Endothelial cell (in vitro differentiated cells): ENCODE measurements around the gene PBRM1. TPM values are rescaled to one million over a fixed set of nuclear protein-coding genes. Genes with fewer than 3 reads are reported as not detected.

Experiments used
- DNase-seq: peaks from one replicate; pipeline ENCODE4 v3.0.0; 2021; ENCODE audit warnings: low spot score
- H3K27ac Mint-ChIP-seq: one replicate; pipeline ENCODE4 v1.8.0; 2021; ENCODE audit warnings: mixed read lengths, inconsistent platforms; ENCODE audit not compliant: unreplicated experiment
- H3K27me3 Mint-ChIP-seq: one replicate; pipeline ENCODE4 v1.8.0; 2021; ENCODE audit warnings: mild to moderate bottlenecking, moderate library complexity, mixed read lengths, inconsistent platforms; ENCODE audit not compliant: unreplicated experiment
- H3K36me3 Mint-ChIP-seq: one replicate; pipeline ENCODE4 v1.8.0; 2021; ENCODE audit warnings: mild to moderate bottlenecking, low read depth, mixed read lengths, inconsistent platforms; ENCODE audit not compliant: unreplicated experiment
- H3K4me1 Mint-ChIP-seq: one replicate; pipeline ENCODE4 v1.8.0; 2021; ENCODE audit warnings: mild to moderate bottlenecking, mixed read lengths, inconsistent platforms; ENCODE audit not compliant: unreplicated experiment
- H3K4me3 Mint-ChIP-seq: one replicate; pipeline ENCODE4 v1.8.0; 2021; ENCODE audit warnings: mild to moderate bottlenecking, mixed read lengths, inconsistent platforms; ENCODE audit not compliant: unreplicated experiment
- H3K9me3 Mint-ChIP-seq: one replicate; pipeline ENCODE4 v1.8.0; 2021; ENCODE audit warnings: mixed read lengths, inconsistent platforms; ENCODE audit not compliant: unreplicated experiment
- total RNA-seq: library from RNA; stranded (reverse); fragmentation: NEBNext Ultra II Directional; extraction: Animal tissue kit (Norgen Biotek cat#: 25700); gene quantifications from one replicate; pipeline ENCODE4 v1.2.1, GENCODE V29; 2021; ENCODE audit not compliant: unreplicated experiment
- TF ChIP-seq, protein P1 (sequence below): fragments of 200-600 bp; sonication (generic); IDR thresholded peaks from one replicate; pipeline ENCODE4 v1.5.0; 2021; ENCODE audit warnings: antibody characterized with exemption; ENCODE audit not compliant: unreplicated experiment

The PBRM1 gene
- total RNA-seq, 1 donor from 2014 or later: 68.7 TPM

GRCh38 chr3:52600258-52600657, 85.5 kb downstream of the PBRM1 start:
- TF ChIP-seq, protein P1, sequence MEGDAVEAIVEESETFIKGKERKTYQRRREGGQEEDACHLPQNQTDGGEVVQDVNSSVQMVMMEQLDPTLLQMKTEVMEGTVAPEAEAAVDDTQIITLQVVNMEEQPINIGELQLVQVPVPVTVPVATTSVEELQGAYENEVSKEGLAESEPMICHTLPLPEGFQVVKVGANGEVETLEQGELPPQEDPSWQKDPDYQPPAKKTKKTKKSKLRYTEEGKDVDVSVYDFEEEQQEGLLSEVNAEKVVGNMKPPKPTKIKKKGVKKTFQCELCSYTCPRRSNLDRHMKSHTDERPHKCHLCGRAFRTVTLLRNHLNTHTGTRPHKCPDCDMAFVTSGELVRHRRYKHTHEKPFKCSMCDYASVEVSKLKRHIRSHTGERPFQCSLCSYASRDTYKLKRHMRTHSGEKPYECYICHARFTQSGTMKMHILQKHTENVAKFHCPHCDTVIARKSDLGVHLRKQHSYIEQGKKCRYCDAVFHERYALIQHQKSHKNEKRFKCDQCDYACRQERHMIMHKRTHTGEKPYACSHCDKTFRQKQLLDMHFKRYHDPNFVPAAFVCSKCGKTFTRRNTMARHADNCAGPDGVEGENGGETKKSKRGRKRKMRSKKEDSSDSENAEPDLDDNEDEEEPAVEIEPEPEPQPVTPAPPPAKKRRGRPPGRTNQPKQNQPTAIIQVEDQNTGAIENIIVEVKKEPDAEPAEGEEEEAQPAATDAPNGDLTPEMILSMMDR: no peak
- Mint-ChIP-seq H3K9me3 (no peaks in the 10 kb centered on the region), H3K27me3 (no peaks in the 10 kb centered on the region), H3K4me1 (no peaks in the 10 kb centered on the region), H3K4me3 (no peak overlapping the region), H3K36me3 (peaks cover 35% of the 10 kb centered on the region), H3K27ac (no peak overlapping the region)
- DNase-seq: no peak

- Mint-ChIP-seq H3K4me3 (no peak overlapping the region), H3K36me3 (peaks cover 25% of the 10 kb centered on the region), H3K27ac (no peak overlapping the region), H3K27me3 (no peaks in the 10 kb centered on the region), H3K4me1 (no peaks in the 10 kb centered on the region), H3K9me3 (no peaks in the 10 kb centered on the region)
- no peak for DNase-seq
- TF ChIP-seq, protein P1: no peak
Measured at GRCh38 chr3:52596658-52597265, 89.0 kb downstream of the PBRM1 start.

DNA sequence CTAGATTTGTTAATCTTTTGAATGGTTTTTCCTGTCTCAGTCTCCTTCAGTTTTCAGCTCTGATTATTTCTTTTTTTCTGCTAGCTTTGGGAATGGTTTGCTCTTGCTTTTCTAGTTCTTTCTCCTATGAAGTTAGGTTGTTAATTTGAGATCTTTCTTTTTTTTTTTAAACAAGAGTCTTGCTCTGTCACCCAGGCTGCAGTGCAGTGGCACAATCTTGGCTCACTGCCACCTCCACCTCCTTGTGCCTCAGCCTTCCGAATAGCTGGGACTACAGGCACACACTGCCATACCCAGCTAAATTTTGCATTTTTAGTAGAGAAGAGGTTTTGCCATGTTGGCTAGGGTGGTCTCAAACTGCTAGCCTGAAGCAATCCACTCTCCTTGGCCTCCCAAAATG, 92.6 kb downstream of the PBRM1 start:
- H3K9me3 Mint-ChIP-seq: no peaks in the 10 kb centered on the region
- H3K36me3 Mint-ChIP-seq: peaks cover 28% of the 10 kb centered on the region
- no peaks in the 10 kb centered on the region for H3K4me1 Mint-ChIP-seq
- H3K27me3 Mint-ChIP-seq: no peaks in the 10 kb centered on the region
- TF ChIP-seq, protein P1: no peak
- no peak overlapping the region for H3K4me3 Mint-ChIP-seq
- H3K27ac Mint-ChIP-seq: no peak overlapping the region
- DNase-seq: no peak

DNA sequence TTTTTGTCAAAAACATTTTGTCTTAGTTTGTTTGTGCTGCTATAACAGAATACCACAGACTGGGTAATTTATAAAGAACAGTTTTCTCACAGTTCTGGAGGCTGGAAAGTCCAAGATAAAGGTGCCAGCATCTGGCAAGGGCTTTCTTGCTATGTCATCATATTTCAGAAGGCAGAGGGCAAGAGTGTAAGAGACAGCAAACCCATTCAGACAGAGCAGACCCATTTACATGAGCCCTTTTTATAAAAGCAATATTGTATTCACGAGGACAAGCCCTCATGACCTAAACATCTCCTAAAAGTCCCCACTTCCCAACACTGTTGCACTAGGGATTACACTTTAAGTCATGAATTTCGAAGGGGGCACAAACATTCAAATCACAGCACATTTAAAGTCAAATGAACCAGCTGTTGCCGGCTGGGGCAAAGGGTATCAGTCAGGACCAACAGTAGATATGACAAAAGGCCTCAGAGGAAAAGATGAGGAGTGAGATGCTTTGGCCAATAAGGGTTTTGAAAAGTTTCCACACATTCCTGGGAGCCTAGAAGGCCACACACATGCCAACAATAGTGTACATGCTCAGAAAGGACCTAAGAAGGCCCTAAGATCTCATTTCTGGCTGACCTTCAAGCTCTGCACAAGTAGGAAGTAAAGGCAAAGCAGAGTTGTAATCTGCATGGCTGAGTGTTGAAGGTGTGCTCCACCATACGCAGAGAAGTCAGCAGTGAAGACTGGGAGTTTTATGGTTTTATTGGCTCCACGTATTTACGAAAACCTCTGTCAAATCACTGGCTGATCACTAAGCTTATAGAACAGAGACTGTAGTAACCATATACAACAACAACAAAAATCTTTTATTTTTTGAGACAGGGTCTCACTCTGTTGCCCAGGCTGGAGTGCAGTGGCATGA, 111.4 kb downstream of the PBRM1 start:
- no peaks in the 10 kb centered on the region for H3K9me3 Mint-ChIP-seq
- TF ChIP-seq, protein P1: no peak
- H3K4me1 Mint-ChIP-seq: no peaks in the 10 kb centered on the region
- no peak for DNase-seq
- H3K4me3 Mint-ChIP-seq: no peak overlapping the region
- no peaks in the 10 kb centered on the region for H3K27me3 Mint-ChIP-seq
- peaks cover 27% of the 10 kb centered on the region for H3K36me3 Mint-ChIP-seq
- H3K27ac Mint-ChIP-seq: no peak overlapping the region

- H3K27ac Mint-ChIP-seq: no peak overlapping the region
- no peaks in the 10 kb centered on the region for H3K4me1 Mint-ChIP-seq
- peaks cover 18% of the 10 kb centered on the region for H3K36me3 Mint-ChIP-seq
- H3K4me3 Mint-ChIP-seq: no peak overlapping the region
- H3K27me3 Mint-ChIP-seq: no peaks in the 10 kb centered on the region
- no peaks in the 10 kb centered on the region for H3K9me3 Mint-ChIP-seq
- DNase-seq: no peak
- TF ChIP-seq, protein P1: no peak
Measured at GRCh38 chr3:52572221-52572620, 113.5 kb downstream of the PBRM1 start.
